DND-41 (cell line): ENCODE results near the gene ADIPOR1.

Source experiments
- CTCF ChIP-seq: IDR thresholded peaks from 2 replicates; pipeline ENCODE4 v1.5.1; 2012; ENCODE audit warnings: borderline replicate concordance, low read length, moderate library complexity, mild to moderate bottlenecking; ENCODE audit not compliant: poor library complexity, severe bottlenecking; ENCODE audit errors: extremely low read depth
- EZH2 ChIP-seq: IDR thresholded peaks from 3 replicates; pipeline ENCODE4 v1.6.1; 2012; ENCODE audit warnings: borderline replicate concordance, low read depth, mild to moderate bottlenecking, moderate library complexity, low read length, inconsistent platforms; ENCODE audit not compliant: severe bottlenecking

GRCh38 chr1:202935844-202936243 lies 22.3 kb downstream of the ADIPOR1 start:
- TF ChIP-seq EZH2 (no peak), CTCF (no peak)
